HG02870 (cell line): ENCODE measurements around the gene GALNT16.
"Not testable (repeated sequence)": the region's sequence is repeated elsewhere in the genome, so short reads cannot be mapped to it uniquely, and the experiment has no call there.

Experiments
- ATAC-seq: cut with Tn5 transposase; IDR thresholded peaks from one replicate; pipeline ENCODE4 v1.9.1; 2021; ENCODE audit warnings: mild to moderate bottlenecking, moderate library complexity; ENCODE audit not compliant: unreplicated experiment

GALNT16 gene

GRCh38 chr14:69358966-69359365 lies 99.0 kb downstream of the GALNT16 start:
- no peak for ATAC-seq

GRCh38 chr14:69360438-69361108 lies 100.6 kb downstream of the GALNT16 start:
- ATAC-seq: no peak

- no peak for ATAC-seq
Measured at GRCh38 chr14:69363055-69363454, 103.1 kb downstream of the GALNT16 start.

GRCh38 chr14:69363964-69364363 lies 104.0 kb downstream of the GALNT16 start:
- no peak for ATAC-seq

- ATAC-seq: no peak
Measured at GRCh38 chr14:69364378-69364777, 104.4 kb downstream of the GALNT16 start.

- no peak for ATAC-seq
Measured at GRCh38 chr14:69366069-69366468, 106.1 kb downstream of the GALNT16 start.

GRCh38 chr14:69366761-69367160 lies 106.8 kb downstream of the GALNT16 start:
- no peak for ATAC-seq

- ATAC-seq: no peak
Measured at GRCh38 chr14:69368381-69368780, 108.4 kb downstream of the GALNT16 start.

- ATAC-seq: no peak
Measured at GRCh38 chr14:69370061-69370460, 110.1 kb downstream of the GALNT16 start.

GRCh38 chr14:69372146-69372545 lies 112.2 kb downstream of the GALNT16 start:
- no peak for ATAC-seq

GRCh38 chr14:69373104-69373503 lies 113.1 kb downstream of the GALNT16 start:
- ATAC-seq: no peak

- no peak for ATAC-seq
Measured at GRCh38 chr14:69374235-69374634, 114.3 kb downstream of the GALNT16 start.

GRCh38 chr14:69375182-69375581 lies 115.2 kb downstream of the GALNT16 start:
- ATAC-seq: no peak

GRCh38 chr14:69375722-69376121 lies 115.8 kb downstream of the GALNT16 start:
- ATAC-seq: no peak

GRCh38 chr14:69376439-69376838 lies 116.5 kb downstream of the GALNT16 start:
- ATAC-seq: no peak

GRCh38 chr14:69378274-69378673 lies 118.3 kb downstream of the GALNT16 start:
- no peak for ATAC-seq

GRCh38 chr14:69387311-69387710 lies 127.4 kb downstream of the GALNT16 start:
- no peak for ATAC-seq

GRCh38 chr14:69391400-69391799 lies 131.4 kb downstream of the GALNT16 start:
- not testable (repeated sequence) for ATAC-seq

- ATAC-seq: no peak
Measured at GRCh38 chr14:69392481-69392880, 132.5 kb downstream of the GALNT16 start.

- no peak for ATAC-seq
Measured at GRCh38 chr14:69395929-69396328, 136.0 kb downstream of the GALNT16 start.

- ATAC-seq: peak; percentile 80
Measured at GRCh38 chr14:69398053-69398817, 138.3 kb downstream of the GALNT16 start, which contains the start of the genes ERH and SLC39A9. Gene ERH, minus strand, starts transcription at chr14:69398299. Its CDS starts 66 bp downstream, at chr14:69398233. Gene SLC39A9, plus strand, starts transcription at chr14:69398692. Its CDS starts 678 bp downstream, at chr14:69399370.

- no peak for ATAC-seq
Measured at GRCh38 chr14:69398818-69399210, 138.9 kb downstream of the GALNT16 start.
